Liver (tissue), 9 donors: ENCODE data around the gene SLIT3. TPM values are rescaled to one million over a fixed set of nuclear protein-coding genes. Genes with fewer than 3 reads are reported as not detected.

Experiments
- DNase-seq: peaks from one replicate; pipeline ENCODE4 v3.0.0-alpha.2; 2017; ENCODE audit warnings: low spot score
- H3K27ac ChIP-seq, 2 donors: one replicate each; pipeline ENCODE4 v1.7.0; 2013; ENCODE audit warnings: inconsistent platforms in 2 of 2, low read length in 2 of 2, control low read depth in 1 of 2, low read depth in 1 of 2, mild to moderate bottlenecking in 1 of 2
- H3K27me3 ChIP-seq, 4 donors: one replicate each; pipeline versions ENCODE4 v1.6.1 to v1.7.0; 2013; ENCODE audit warnings: low read length in 3 of 4, inconsistent platforms in 1 of 4, mild to moderate bottlenecking in 1 of 4, moderate library complexity in 1 of 4; ENCODE audit not compliant: control insufficient read depth in 4 of 4, insufficient read depth in 4 of 4
- H3K36me3 ChIP-seq, 4 donors: one replicate each; pipeline versions ENCODE4 v1.6.1 to v1.7.0; 2013; ENCODE audit warnings: low read length in 3 of 4, mild to moderate bottlenecking in 3 of 4, low read depth in 1 of 4, moderate library complexity in 1 of 4; ENCODE audit not compliant: control insufficient read depth in 4 of 4, insufficient read depth in 3 of 4
- H3K4me1 ChIP-seq, 4 donors: one replicate each; pipeline versions ENCODE4 v1.6.1 to v1.7.0; 2013; ENCODE audit warnings: low read length in 3 of 4, mild to moderate bottlenecking in 3 of 4, moderate library complexity in 1 of 4; ENCODE audit not compliant: control insufficient read depth in 4 of 4, insufficient read depth in 4 of 4
- H3K4me3 ChIP-seq, 3 donors: one replicate each; pipeline versions ENCODE4 v1.6.1 to v1.7.0; 2013; ENCODE audit warnings: low read length in 3 of 3, control low read depth in 1 of 3, low read depth in 1 of 3, mild to moderate bottlenecking in 1 of 3
- H3K9ac ChIP-seq, 2 donors: one replicate each; pipeline ENCODE4 v1.7.0; 2013; ENCODE audit warnings: low read length in 2 of 2, mild to moderate bottlenecking in 2 of 2, moderate library complexity in 2 of 2, control low read depth in 1 of 2, low read depth in 1 of 2
- H3K9me3 ChIP-seq, 4 donors: one replicate each; pipeline versions ENCODE4 v1.6.1 to v1.7.0; 2013; ENCODE audit warnings: low read length in 3 of 4; ENCODE audit not compliant: control insufficient read depth in 4 of 4
- EGR1 ChIP-seq, 2 donors: IDR thresholded peaks; 2 replicates each; pipeline ENCODE4 v1.6.1; 2016 to 2018; ENCODE audit warnings: antibody characterized with exemption in 2 of 2, low read depth in 2 of 2
- FOXA1 ChIP-seq: IDR thresholded peaks from 2 replicates; pipeline ENCODE4 v1.6.1; 2016; ENCODE audit warnings: antibody characterized with exemption
- FOXA2 ChIP-seq: IDR thresholded peaks from 2 replicates; pipeline ENCODE4 v1.6.1; 2016; ENCODE audit warnings: antibody characterized with exemption
- GABPA ChIP-seq, 2 donors: IDR thresholded peaks in 1 of 2; conservative IDR thresholded peaks in 1 of 2; 2 replicates each; pipeline ENCODE4 v1.6.1; 2016; ENCODE audit warnings: antibody characterized with exemption in 2 of 2, mild to moderate bottlenecking in 1 of 2, moderate library complexity in 1 of 2
- HNF4A ChIP-seq, 2 donors: conservative IDR thresholded peaks; 2 replicates each; pipeline ENCODE4 v1.6.1; 2016; ENCODE audit warnings: antibody characterized with exemption in 2 of 2, mild to moderate bottlenecking in 2 of 2
- HNF4G ChIP-seq: IDR thresholded peaks from 2 replicates; pipeline ENCODE4 v1.6.1; 2016; ENCODE audit warnings: antibody characterized with exemption
- NR2F2 ChIP-seq: IDR thresholded peaks from 2 replicates; pipeline ENCODE4 v1.6.1; 2016; ENCODE audit warnings: antibody characterized with exemption
- RXRA ChIP-seq, 2 donors: IDR thresholded peaks; 2 replicates each; pipeline ENCODE4 v1.6.1; 2017 to 2018; ENCODE audit warnings: antibody characterized with exemption in 2 of 2, mild to moderate bottlenecking in 1 of 2
- SP1 ChIP-seq: IDR thresholded peaks from 2 replicates; pipeline ENCODE4 v1.6.1; 2018; ENCODE audit warnings: antibody characterized with exemption, mild to moderate bottlenecking
- YY1 ChIP-seq: IDR thresholded peaks from 2 replicates; pipeline ENCODE4 v1.6.1; 2016; ENCODE audit warnings: antibody characterized with exemption, mild to moderate bottlenecking
- WGBS: extraction: QIAGEN DNeasy Blood & Tissue Kit; methylation state at CpG from one replicate; pipeline ENCODE4 v1.1.7; 2013; 5-methylcytosine and 5-hydroxymethylcytosine counted together
- polyA plus RNA-seq, 2 donors: library from polyadenylated mRNA; stranded (reverse) in 1 of 2; unstranded in 1 of 2; fragments of 200-250 nt in 1 of 2; fragments of >200 nt in 1 of 2; fragmentation: Nextera tagmentation in 1 of 2; extraction: Ambion mirVana in 1 of 2; gene quantifications; one replicate each; pipeline versions ENCODE4 v1.2.1 to v1.2.3, GENCODE V29; 2013 to 2015
- total RNA-seq, 2 donors: library from RNA; depleted of rRNA; stranded (reverse); fragments of >200 nt; gene quantifications; one replicate each; pipeline ENCODE4 v1.2.3, GENCODE V29; 2014
- TF ChIP-seq, protein P1 (sequence below): fragments of 150-350 bp; IDR thresholded peaks from 2 replicates; pipeline ENCODE4 v1.5.1; 2017; ENCODE audit warnings: improper control_type of control experiment, low read depth, low read length; ENCODE audit not compliant: missing input control
- TF ChIP-seq, protein P2 (sequence below): IDR thresholded peaks from 2 replicates; pipeline ENCODE4 v1.6.1; 2016; ENCODE audit warnings: antibody characterized with exemption
- TF ChIP-seq, protein P3 (sequence below): IDR thresholded peaks from 2 replicates; pipeline ENCODE4 v1.6.1; 2016; ENCODE audit warnings: antibody characterized with exemption, mild to moderate bottlenecking
- TF ChIP-seq, protein P4 (sequence below): IDR thresholded peaks from 2 replicates; pipeline ENCODE4 v1.6.1; 2016; ENCODE audit warnings: antibody characterized with exemption
- donor health status: healthy.
- donor health status: healthy.
- donor health status: healthy.
- donor health status: healthy.
- donor health status: healthy.

SLIT3 gene
- total and polyA plus RNA-seq, 4 donors, result 0.61 to 1.3 (median 0.91) TPM

DNA sequence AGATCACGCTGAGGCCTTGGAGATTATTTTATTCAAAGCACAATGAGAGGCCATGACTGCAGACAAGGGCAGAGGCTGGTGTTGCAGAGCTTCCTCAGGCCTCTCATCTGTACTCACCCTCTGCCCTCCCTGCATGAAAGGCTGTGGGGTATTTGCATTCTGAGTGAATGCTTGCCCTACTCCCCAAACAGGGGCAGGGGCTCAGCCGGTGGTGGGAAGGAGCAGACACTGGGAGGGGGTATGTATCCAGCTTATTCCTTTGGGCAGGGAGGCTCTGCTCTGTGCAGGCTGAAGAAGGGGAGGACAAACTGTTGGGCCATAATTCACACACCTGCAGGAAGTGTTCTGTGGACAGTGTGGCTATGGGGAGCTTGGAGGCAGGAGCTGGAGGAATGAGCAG is 573.4 kb downstream of the SLIT3 start:
- Histone ChIP-seq H3K36me3 (no peaks in the 10 kb centered on the region), H3K27me3 (no peaks in the 10 kb centered on the region), H3K4me1 (no peaks in the 10 kb centered on the region), H3K4me3 (no peak overlapping the region), H3K27ac (no peak overlapping the region), H3K9ac (no peak overlapping the region), H3K9me3 (peaks cover 0 to 4% (median 2%) of the 10 kb centered on the region in 4 donors)
- 54% methylated on average over 2 of the region's 2 CpGs for WGBS
- DNase-seq, result peak; percentile 27
- TF ChIP-seq SP1 (no peak), GABPA (IDR thresholded peaks at IDR 0.05 in 1 of 2, conservative IDR thresholded peaks at IDR 0.05 in 1 of 2) (no peak), HNF4A (conservative IDR thresholded peaks at IDR 0.05) (no peak), FOXA2 (no peak), FOXA1 (no peak), HNF4G (no peak), RXRA (IDR thresholded peaks at IDR 0.05) (no peak), YY1 (no peak), EGR1 (IDR thresholded peaks at IDR 0.05; ENCODE audit: low read depth in 2 of 2) (no peak), NR2F2 (no peak)
- TF ChIP-seq, protein P1, sequence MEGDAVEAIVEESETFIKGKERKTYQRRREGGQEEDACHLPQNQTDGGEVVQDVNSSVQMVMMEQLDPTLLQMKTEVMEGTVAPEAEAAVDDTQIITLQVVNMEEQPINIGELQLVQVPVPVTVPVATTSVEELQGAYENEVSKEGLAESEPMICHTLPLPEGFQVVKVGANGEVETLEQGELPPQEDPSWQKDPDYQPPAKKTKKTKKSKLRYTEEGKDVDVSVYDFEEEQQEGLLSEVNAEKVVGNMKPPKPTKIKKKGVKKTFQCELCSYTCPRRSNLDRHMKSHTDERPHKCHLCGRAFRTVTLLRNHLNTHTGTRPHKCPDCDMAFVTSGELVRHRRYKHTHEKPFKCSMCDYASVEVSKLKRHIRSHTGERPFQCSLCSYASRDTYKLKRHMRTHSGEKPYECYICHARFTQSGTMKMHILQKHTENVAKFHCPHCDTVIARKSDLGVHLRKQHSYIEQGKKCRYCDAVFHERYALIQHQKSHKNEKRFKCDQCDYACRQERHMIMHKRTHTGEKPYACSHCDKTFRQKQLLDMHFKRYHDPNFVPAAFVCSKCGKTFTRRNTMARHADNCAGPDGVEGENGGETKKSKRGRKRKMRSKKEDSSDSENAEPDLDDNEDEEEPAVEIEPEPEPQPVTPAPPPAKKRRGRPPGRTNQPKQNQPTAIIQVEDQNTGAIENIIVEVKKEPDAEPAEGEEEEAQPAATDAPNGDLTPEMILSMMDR, result no peak
- TF ChIP-seq, protein P2, sequence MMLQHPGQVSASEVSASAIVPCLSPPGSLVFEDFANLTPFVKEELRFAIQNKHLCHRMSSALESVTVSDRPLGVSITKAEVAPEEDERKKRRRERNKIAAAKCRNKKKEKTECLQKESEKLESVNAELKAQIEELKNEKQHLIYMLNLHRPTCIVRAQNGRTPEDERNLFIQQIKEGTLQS, result no peak
- TF ChIP-seq, protein P3, sequence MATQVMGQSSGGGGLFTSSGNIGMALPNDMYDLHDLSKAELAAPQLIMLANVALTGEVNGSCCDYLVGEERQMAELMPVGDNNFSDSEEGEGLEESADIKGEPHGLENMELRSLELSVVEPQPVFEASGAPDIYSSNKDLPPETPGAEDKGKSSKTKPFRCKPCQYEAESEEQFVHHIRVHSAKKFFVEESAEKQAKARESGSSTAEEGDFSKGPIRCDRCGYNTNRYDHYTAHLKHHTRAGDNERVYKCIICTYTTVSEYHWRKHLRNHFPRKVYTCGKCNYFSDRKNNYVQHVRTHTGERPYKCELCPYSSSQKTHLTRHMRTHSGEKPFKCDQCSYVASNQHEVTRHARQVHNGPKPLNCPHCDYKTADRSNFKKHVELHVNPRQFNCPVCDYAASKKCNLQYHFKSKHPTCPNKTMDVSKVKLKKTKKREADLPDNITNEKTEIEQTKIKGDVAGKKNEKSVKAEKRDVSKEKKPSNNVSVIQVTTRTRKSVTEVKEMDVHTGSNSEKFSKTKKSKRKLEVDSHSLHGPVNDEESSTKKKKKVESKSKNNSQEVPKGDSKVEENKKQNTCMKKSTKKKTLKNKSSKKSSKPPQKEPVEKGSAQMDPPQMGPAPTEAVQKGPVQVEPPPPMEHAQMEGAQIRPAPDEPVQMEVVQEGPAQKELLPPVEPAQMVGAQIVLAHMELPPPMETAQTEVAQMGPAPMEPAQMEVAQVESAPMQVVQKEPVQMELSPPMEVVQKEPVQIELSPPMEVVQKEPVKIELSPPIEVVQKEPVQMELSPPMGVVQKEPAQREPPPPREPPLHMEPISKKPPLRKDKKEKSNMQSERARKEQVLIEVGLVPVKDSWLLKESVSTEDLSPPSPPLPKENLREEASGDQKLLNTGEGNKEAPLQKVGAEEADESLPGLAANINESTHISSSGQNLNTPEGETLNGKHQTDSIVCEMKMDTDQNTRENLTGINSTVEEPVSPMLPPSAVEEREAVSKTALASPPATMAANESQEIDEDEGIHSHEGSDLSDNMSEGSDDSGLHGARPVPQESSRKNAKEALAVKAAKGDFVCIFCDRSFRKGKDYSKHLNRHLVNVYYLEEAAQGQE, result no peak
- TF ChIP-seq, protein P4, sequence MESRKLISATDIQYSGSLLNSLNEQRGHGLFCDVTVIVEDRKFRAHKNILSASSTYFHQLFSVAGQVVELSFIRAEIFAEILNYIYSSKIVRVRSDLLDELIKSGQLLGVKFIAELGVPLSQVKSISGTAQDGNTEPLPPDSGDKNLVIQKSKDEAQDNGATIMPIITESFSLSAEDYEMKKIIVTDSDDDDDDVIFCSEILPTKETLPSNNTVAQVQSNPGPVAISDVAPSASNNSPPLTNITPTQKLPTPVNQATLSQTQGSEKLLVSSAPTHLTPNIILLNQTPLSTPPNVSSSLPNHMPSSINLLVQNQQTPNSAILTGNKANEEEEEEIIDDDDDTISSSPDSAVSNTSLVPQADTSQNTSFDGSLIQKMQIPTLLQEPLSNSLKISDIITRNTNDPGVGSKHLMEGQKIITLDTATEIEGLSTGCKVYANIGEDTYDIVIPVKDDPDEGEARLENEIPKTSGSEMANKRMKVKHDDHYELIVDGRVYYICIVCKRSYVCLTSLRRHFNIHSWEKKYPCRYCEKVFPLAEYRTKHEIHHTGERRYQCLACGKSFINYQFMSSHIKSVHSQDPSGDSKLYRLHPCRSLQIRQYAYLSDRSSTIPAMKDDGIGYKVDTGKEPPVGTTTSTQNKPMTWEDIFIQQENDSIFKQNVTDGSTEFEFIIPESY, result no peak

DNA sequence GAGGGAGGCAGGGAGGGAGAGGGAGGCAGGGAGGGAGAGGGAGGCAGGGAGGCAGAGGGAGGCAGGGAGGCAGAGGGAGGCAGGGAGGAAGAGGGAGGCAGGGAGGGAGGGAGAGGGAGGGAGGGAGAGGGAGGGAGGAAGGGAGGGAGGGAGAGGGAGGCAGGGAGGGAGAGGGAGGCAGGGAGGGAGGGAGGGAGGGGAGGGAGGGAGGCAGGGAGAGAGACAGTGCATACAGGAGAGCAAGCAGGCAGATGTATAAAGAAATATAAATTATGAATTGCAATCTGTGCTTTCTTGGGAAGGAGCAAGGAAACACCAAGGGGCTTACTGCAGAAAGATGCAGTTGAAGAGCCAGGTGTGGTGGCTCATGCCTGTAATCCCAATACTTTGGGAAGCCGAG is 574.6 kb downstream of the SLIT3 start:
- Histone ChIP-seq H3K4me1 (no peaks in the 10 kb centered on the region), H3K36me3 (no peaks in the 10 kb centered on the region), H3K9me3 (peaks cover 0 to 4% (median 2%) of the 10 kb centered on the region in 4 donors), H3K9ac (no peak overlapping the region), H3K4me3 (no peak overlapping the region), H3K27me3 (no peaks in the 10 kb centered on the region), H3K27ac (no peak overlapping the region)
- DNase-seq, result peak; percentile 32
- TF ChIP-seq RXRA (IDR thresholded peaks at IDR 0.05), result no peak
- WGBS, result 84% methylated on average over 1 of the region's 1 CpG
